ENCODE results near the gene PDK2. TPM values are rescaled to one million over a fixed set of nuclear protein-coding genes. Genes with fewer than 3 reads are reported as not detected.
"Not testable (repeated sequence)": the region's sequence is repeated elsewhere in the genome, so short reads cannot be mapped to it uniquely, and the experiment has no call there.

The PDK2 gene
- polyA plus RNA-seq, 3 donors = 103 to 125 (median 110) TPM

GRCh38 chr17:50055055-50055425, 40.1 kb upstream of the PDK2 start:
- DNase-seq (ENCODE audit: extremely low read depth in 1 of 11, low read depth in 9 of 11, low spot score in 4 of 11) = no peak

- peak in 3 of 11 donors; percentile 58 to 71 (median 60) for DNase-seq (ENCODE audit: extremely low read depth in 1 of 11, low read depth in 9 of 11, low spot score in 4 of 11)
Observed at GRCh38 chr17:50055426-50056216, 39.5 kb upstream of the PDK2 start, which contains the start of gene ITGA3. TSS of gene ITGA3 (plus strand) at chr17:50056110. CDS start at chr17:50056440, 330 bp downstream.

GRCh38 chr17:50056217-50056960, 38.8 kb upstream of the PDK2 start:
- peak in 1 of 11 donors; percentile 64 for DNase-seq (ENCODE audit: extremely low read depth in 1 of 11, low read depth in 9 of 11, low spot score in 4 of 11)

GRCh38 chr17:50056961-50057330, 38.2 kb upstream of the PDK2 start:
- DNase-seq (ENCODE audit: extremely low read depth in 1 of 11, low read depth in 9 of 11, low spot score in 4 of 11) = no peak

GRCh38 chr17:50057521-50057991, 37.6 kb upstream of the PDK2 start:
- no peak for DNase-seq (ENCODE audit: extremely low read depth in 1 of 11, low read depth in 9 of 11, low spot score in 4 of 11)

- peak in 1 of 11 donors; percentile 68 for DNase-seq (ENCODE audit: extremely low read depth in 1 of 11, low read depth in 9 of 11, low spot score in 4 of 11)
Observed at GRCh38 chr17:50058296-50058953, 36.7 kb upstream of the PDK2 start.

- DNase-seq (ENCODE audit: extremely low read depth in 1 of 11, low read depth in 9 of 11, low spot score in 4 of 11) = no peak
Observed at GRCh38 chr17:50059256-50059655, 35.9 kb upstream of the PDK2 start.

GRCh38 chr17:50059759-50060273, 35.3 kb upstream of the PDK2 start:
- no peak for DNase-seq (ENCODE audit: extremely low read depth in 1 of 11, low read depth in 9 of 11, low spot score in 4 of 11)

GRCh38 chr17:50060951-50061712, 34.0 kb upstream of the PDK2 start:
- no peak for DNase-seq (ENCODE audit: extremely low read depth in 1 of 11, low read depth in 9 of 11, low spot score in 4 of 11)

- not testable (repeated sequence) for DNase-seq (ENCODE audit: extremely low read depth in 1 of 11, low read depth in 9 of 11, low spot score in 4 of 11)
Observed at GRCh38 chr17:50061713-50062045, 33.5 kb upstream of the PDK2 start.

- no peak for DNase-seq (ENCODE audit: extremely low read depth in 1 of 11, low read depth in 9 of 11, low spot score in 4 of 11)
Observed at GRCh38 chr17:50062293-50063243, 32.6 kb upstream of the PDK2 start.

GRCh38 chr17:50063561-50064252, 31.4 kb upstream of the PDK2 start:
- no peak for DNase-seq (ENCODE audit: extremely low read depth in 1 of 11, low read depth in 9 of 11, low spot score in 4 of 11)

GRCh38 chr17:50064253-50065001, 30.7 kb upstream of the PDK2 start:
- no peak for DNase-seq (ENCODE audit: extremely low read depth in 1 of 11, low read depth in 9 of 11, low spot score in 4 of 11)

GRCh38 chr17:50065056-50065455, 30.1 kb upstream of the PDK2 start:
- no peak for DNase-seq (ENCODE audit: extremely low read depth in 1 of 11, low read depth in 9 of 11, low spot score in 4 of 11)

GRCh38 chr17:50066995-50067394, 28.2 kb upstream of the PDK2 start:
- DNase-seq (ENCODE audit: extremely low read depth in 1 of 11, low read depth in 9 of 11, low spot score in 4 of 11) = no peak

- DNase-seq (ENCODE audit: extremely low read depth in 1 of 11, low read depth in 9 of 11, low spot score in 4 of 11) = no peak
Observed at GRCh38 chr17:50067996-50068395, 27.2 kb upstream of the PDK2 start.

Measured in renal cortex interstitium (tissue), 11 donors.